HG03280 (cell line): Measurements from ENCODE around the gene CORO7.
A peak's percentile ranks its signal among the peaks of the same experiment; 100 is the strongest.

Source experiments
- ATAC-seq: cut with Tn5 transposase; IDR thresholded peaks from one replicate; pipeline ENCODE4 v1.9.1; 2021; ENCODE audit warnings: mild to moderate bottlenecking, moderate library complexity; ENCODE audit not compliant: unreplicated experiment

Gene CORO7

DNA sequence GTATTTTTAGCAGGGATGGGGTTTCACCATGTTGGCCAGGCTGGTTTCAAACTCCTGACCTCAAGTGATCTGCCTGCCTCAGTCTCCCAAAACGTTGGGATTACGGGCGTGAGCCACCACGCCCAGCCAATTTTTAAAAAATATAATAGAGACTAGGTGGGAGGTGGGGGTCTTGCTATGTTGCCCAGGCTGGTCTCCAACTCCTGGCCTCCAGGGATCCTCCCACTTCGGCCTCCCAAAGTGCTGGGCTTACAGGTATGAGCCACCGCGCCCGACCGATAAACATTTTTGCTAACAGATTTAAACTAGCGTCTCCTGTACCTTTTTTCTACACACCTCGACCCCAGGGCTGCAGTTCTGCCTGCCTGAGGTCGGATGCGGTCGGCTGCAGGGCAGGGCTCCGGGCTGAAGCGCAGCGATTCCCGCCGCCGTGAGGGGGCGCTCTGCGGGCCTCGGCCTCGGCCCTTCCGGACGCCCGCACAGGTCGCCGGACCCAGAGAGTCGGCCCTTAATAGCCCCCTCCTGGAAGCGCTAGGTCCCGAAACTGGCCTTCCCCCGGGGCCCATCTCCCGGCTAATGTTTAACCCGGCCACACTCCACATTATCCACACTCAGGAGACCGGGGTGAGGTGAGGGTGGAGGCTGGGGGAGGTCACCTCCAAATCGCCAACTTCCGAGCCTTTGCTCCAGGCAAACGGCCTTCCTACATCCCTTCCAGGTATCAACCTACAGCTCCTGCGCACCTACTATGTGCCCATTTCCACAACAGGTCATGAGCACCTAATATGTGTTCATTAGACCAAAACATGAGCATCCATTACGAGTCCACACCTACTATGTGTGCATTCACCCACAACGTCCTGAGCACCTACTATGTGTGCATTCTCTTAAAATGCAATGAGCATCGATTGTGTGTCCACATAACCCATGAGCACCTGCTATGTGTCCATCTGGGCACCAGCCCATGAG is 102.5 kb downstream of the CORO7 start:
- ATAC-seq = no peak

DNA sequence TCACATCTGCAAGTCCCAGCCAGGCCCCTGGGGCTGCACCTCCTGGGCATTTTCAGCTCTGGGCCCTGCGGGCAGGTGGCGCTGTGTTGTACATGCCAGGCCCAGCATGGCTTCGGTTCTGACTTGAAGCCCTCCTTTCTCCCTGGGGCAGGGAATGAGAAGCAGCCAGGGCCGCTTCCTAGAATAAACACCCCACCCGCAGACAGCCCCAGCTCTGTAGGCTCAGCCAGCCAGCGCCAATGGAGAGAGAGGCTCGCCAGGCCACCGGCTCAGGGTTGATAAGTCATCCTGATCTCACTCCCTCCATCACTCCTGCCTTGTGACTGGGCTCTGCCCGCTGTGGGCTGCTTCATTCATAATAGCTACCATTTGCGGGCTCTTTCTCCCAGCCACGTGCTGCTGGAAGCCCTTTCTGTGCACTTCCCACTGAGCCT is 106.5 kb downstream of the CORO7 start:
- no peak for ATAC-seq

DNA sequence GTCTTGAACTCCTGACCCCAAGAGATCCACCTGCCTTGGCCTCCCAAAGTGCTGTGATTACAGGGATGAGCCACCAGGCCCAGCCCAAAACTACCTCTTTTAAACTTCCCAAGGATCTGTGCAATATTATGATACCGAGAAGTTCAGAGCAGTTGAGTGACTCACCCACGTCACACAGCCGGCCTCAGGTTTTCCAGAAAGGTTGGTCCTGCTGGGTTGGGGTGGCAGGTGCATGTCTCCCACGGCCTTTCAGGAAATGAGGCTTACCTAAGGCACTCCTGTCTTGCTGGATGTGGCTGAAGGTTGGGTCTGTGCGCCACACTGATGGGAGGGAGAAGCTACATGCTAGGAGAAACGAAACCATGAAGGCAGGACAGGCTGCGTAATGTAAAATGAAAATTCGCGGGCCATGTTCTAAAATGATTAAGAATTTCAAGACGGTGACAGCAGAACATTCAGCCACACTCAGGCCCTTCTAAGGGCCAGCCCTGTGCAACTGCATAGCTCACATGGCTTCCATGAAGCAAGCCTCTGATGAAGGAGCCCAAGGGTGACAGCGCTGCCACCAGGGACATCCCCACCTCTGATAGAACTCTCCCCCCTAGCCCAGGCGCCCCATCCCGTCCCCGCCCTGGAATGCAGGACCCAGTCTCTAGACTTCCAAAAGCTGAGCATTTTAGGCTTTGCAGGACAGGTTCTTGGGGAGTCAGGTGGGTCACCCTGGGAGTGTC is 107.1 kb downstream of the CORO7 start:
- ATAC-seq = no peak

GRCh38 chr16:4307215-4308037 is 109.0 kb downstream of the CORO7 start:
- peak; percentile 93 for ATAC-seq

- no peak for ATAC-seq
Observed at GRCh38 chr16:4306470-4307214, 109.8 kb downstream of the CORO7 start.
